H9 (cell line): ENCODE data around the gene YLPM1. TPM values are rescaled to one million over a fixed set of nuclear protein-coding genes. Genes with fewer than 3 reads are reported as not detected.

Experiments
- DNase-seq: peaks from one replicate; pipeline ENCODE4 v3.0.0-alpha.2; 2017
- H2AFZ ChIP-seq: one replicate; pipeline ENCODE4 v1.6.1; 2013; ENCODE audit warnings: mild to moderate bottlenecking, low read length, control low read depth, moderate library complexity
- H2AK5ac ChIP-seq: 2 replicates; pipeline ENCODE4 v1.6.1; 2013; ENCODE audit warnings: low read length, control low read depth, mixed read lengths; ENCODE audit not compliant: insufficient read length
- H2BK120ac ChIP-seq: one replicate; pipeline ENCODE4 v1.6.1; 2013; ENCODE audit warnings: low read depth, mild to moderate bottlenecking, low read length, control low read depth, inconsistent platforms; ENCODE audit not compliant: poor library complexity, severe bottlenecking
- H2BK12ac ChIP-seq: 2 replicates; pipeline ENCODE4 v1.6.1; 2013; ENCODE audit warnings: low read length, control low read depth, mixed read lengths, low read depth; ENCODE audit not compliant: insufficient read length
- H2BK15ac ChIP-seq: 2 replicates; pipeline ENCODE4 v1.6.1; 2013; ENCODE audit warnings: low read depth, low read length, control low read depth
- H2BK20ac ChIP-seq: one replicate; pipeline ENCODE4 v1.6.1; 2013; ENCODE audit warnings: low read depth, mild to moderate bottlenecking, low read length, control low read depth, inconsistent platforms; ENCODE audit not compliant: poor library complexity, severe bottlenecking
- H2BK5ac ChIP-seq: 2 replicates; pipeline ENCODE4 v1.6.1; 2013; ENCODE audit warnings: low read length, control low read depth, mixed read lengths; ENCODE audit not compliant: insufficient read length
- H3K14ac ChIP-seq: 2 replicates; pipeline ENCODE4 v1.6.1; 2013; ENCODE audit warnings: low read length, control low read depth; ENCODE audit not compliant: insufficient read depth
- H3K18ac ChIP-seq: 2 replicates; pipeline ENCODE4 v1.6.1; 2013; ENCODE audit warnings: low read depth, mild to moderate bottlenecking, mixed read lengths, low read length, control low read depth; ENCODE audit not compliant: insufficient read length
- H3K23ac ChIP-seq: 2 replicates; pipeline ENCODE4 v1.6.1; 2013; ENCODE audit warnings: low read length, control low read depth, mixed read lengths, low read depth; ENCODE audit not compliant: insufficient read length
- H3K23me2 ChIP-seq: 2 replicates; pipeline ENCODE4 v1.6.1; 2013; ENCODE audit warnings: low read depth, mild to moderate bottlenecking, mixed read lengths, low read length, control low read depth; ENCODE audit not compliant: insufficient read length, poor library complexity, severe bottlenecking
- H3K27ac ChIP-seq: 2 replicates; pipeline ENCODE4 v1.5.1; 2013; ENCODE audit warnings: low read length, control low read depth, mixed read lengths, low read depth; ENCODE audit not compliant: insufficient read length
- H3K27me3 ChIP-seq: 2 replicates; pipeline ENCODE4 v1.6.1; 2013; ENCODE audit warnings: low read length, control low read depth, inconsistent platforms; ENCODE audit not compliant: insufficient read depth
- H3K4ac ChIP-seq: 2 replicates; pipeline ENCODE4 v1.6.1; 2013; ENCODE audit warnings: low read depth, mild to moderate bottlenecking, control low read depth, inconsistent platforms, low read length, moderate library complexity
- H3K4me1 ChIP-seq: 2 replicates; pipeline ENCODE4 v1.6.1; 2013; ENCODE audit warnings: low read length, control low read depth, inconsistent platforms; ENCODE audit not compliant: insufficient read depth
- H3K4me2 ChIP-seq: 2 replicates; pipeline ENCODE4 v1.6.1; 2013; ENCODE audit warnings: low read length, control low read depth, mixed read lengths; ENCODE audit not compliant: insufficient read length, insufficient read depth
- H3K56ac ChIP-seq: 2 replicates; pipeline ENCODE4 v1.6.1; 2013; ENCODE audit warnings: low read depth, mild to moderate bottlenecking, mixed read lengths, low read length, control low read depth; ENCODE audit not compliant: insufficient read length
- H3K79me1 ChIP-seq: 2 replicates; pipeline ENCODE4 v1.6.1; 2013; ENCODE audit warnings: low read depth, mild to moderate bottlenecking, moderate library complexity, low read length, control low read depth, inconsistent platforms; ENCODE audit not compliant: insufficient read depth, poor library complexity, severe bottlenecking
- H3K79me2 ChIP-seq: 2 replicates; pipeline ENCODE4 v1.6.1; 2013; ENCODE audit warnings: low read length, control low read depth, inconsistent platforms; ENCODE audit not compliant: insufficient read depth
- H3K9ac ChIP-seq: 2 replicates; pipeline ENCODE4 v1.6.1; 2013; ENCODE audit warnings: low read length, control low read depth, mixed read lengths; ENCODE audit not compliant: insufficient read length; ENCODE audit errors: extremely low read depth
- H3K9me3 ChIP-seq: one replicate; pipeline ENCODE4 v1.6.1; 2013; ENCODE audit warnings: low read depth, low read length, inconsistent platforms; ENCODE audit not compliant: control insufficient read depth
- H3T11ph ChIP-seq: one replicate; pipeline ENCODE4 v1.6.1; 2013; ENCODE audit warnings: mild to moderate bottlenecking, low read length, control low read depth, inconsistent platforms
- H4K20me1 ChIP-seq: one replicate; pipeline ENCODE4 v1.6.1; 2013; ENCODE audit not compliant: control insufficient read depth, insufficient read length, insufficient read depth
- H4K5ac ChIP-seq: 2 replicates; pipeline ENCODE4 v1.6.1; 2013; ENCODE audit warnings: low read depth, mild to moderate bottlenecking, mixed read lengths, low read length, control low read depth; ENCODE audit not compliant: insufficient read length
- H4K8ac ChIP-seq: replicated peaks from 2 replicates; pipeline ENCODE4 v1.6.1; 2013; ENCODE audit warnings: low read length, control low read depth, mixed read lengths, low read depth; ENCODE audit not compliant: insufficient read length
- H4K91ac ChIP-seq: 2 replicates; pipeline ENCODE4 v1.6.1; 2013; ENCODE audit warnings: low read depth, mild to moderate bottlenecking, moderate library complexity, mixed read lengths, low read length, control low read depth; ENCODE audit not compliant: insufficient read length
- H3K27ac Mint-ChIP-seq, 3 experiments: 2 replicates in 2 of 3; 3 replicates in 1 of 3; pipeline ENCODE4 v1.8.0; 2020 to 2021; ENCODE audit warnings: mixed read lengths in 3 of 3, mild to moderate bottlenecking in 1 of 3, moderate library complexity in 1 of 3
- H3K27me3 Mint-ChIP-seq: 2 replicates; pipeline ENCODE4 v1.8.0; 2021; ENCODE audit warnings: low read depth, mild to moderate bottlenecking, moderate library complexity, mixed read lengths
- H3K36me3 Mint-ChIP-seq, 3 experiments: 2 replicates in 2 of 3; 3 replicates in 1 of 3; pipeline ENCODE4 v1.8.0; 2020 to 2021; ENCODE audit warnings: low read depth in 3 of 3, mixed read lengths in 3 of 3; ENCODE audit not compliant: insufficient read depth in 1 of 3
- H3K4me1 Mint-ChIP-seq, 2 experiments: 2 replicates each; pipeline ENCODE4 v1.8.0; 2020; ENCODE audit warnings: mixed read lengths in 2 of 2
- H3K4me3 Mint-ChIP-seq, 2 experiments: 2 replicates in 1 of 2; 3 replicates in 1 of 2; pipeline ENCODE4 v1.8.0; 2020 to 2021; ENCODE audit warnings: mild to moderate bottlenecking in 2 of 2, mixed read lengths in 2 of 2, moderate library complexity in 1 of 2
- H3K9me3 Mint-ChIP-seq, 2 experiments: 2 replicates in 1 of 2; 3 replicates in 1 of 2; pipeline ENCODE4 v1.8.0; 2020; ENCODE audit warnings: mild to moderate bottlenecking in 2 of 2, mixed read lengths in 2 of 2, moderate library complexity in 1 of 2
- CTCF ChIP-seq: fragments of 200-600 bp; sonication (generic); conservative IDR thresholded peaks from 3 replicates; pipeline ENCODE4 v1.8.0; 2021; ENCODE audit warnings: antibody characterized with exemption, mild to moderate bottlenecking
- WGBS: extraction: QIAGEN DNeasy Blood & Tissue Kit; methylation state at CpG from one replicate; pipeline ENCODE4 v1.1.7; 2013; ENCODE audit warnings: missing lambda C conversion rate, low lambda C conversion rate, mixed read lengths; ENCODE audit not compliant: insufficient read length; ENCODE audit errors: extremely low coverage; 5-methylcytosine and 5-hydroxymethylcytosine counted together
- total RNA-seq: library from RNA; stranded (reverse); gene quantifications from 2 replicates; pipeline ENCODE4 v1.2.1, GENCODE V29; 2021

YLPM1 gene
- total RNA-seq, 1 experiment from 2014 or later: 82.2 TPM

GRCh38 chr14:74807853-74808545 is 44.9 kb downstream of the YLPM1 start:
- H3K9me3 Mint-ChIP-seq: no peaks in the 10 kb centered on the region
- H3T11ph ChIP-seq: no peak overlapping the region

More at GRCh38 chr14:74807853-74808545, 44.9 kb downstream of the YLPM1 start:
- no peaks in the 10 kb centered on the region for H3K4me1 Mint-ChIP-seq
- Histone ChIP-seq H3K4me2 (no peak overlapping the region), H2BK120ac (no peak overlapping the region), H4K20me1 (no peaks in the 10 kb centered on the region), H4K8ac (no peak overlapping the region), H3K56ac (no peak overlapping the region), H2BK5ac (no peak overlapping the region), H2BK12ac (no peak overlapping the region), H4K5ac (no peak overlapping the region), H3K4me1 (no peaks in the 10 kb centered on the region), H2BK15ac (no peak overlapping the region), H3K79me1 (peaks cover 3% of the 10 kb centered on the region), H3K9ac (no peak overlapping the region), H3K9me3 (no peaks in the 10 kb centered on the region), H3K27me3 (no peaks in the 10 kb centered on the region; the same call in 1 of the 2 replicates), H2AK5ac (no peak overlapping the region), H3K23me2 (peaks cover 4% of the 10 kb centered on the region), H3K14ac (no peak overlapping the region), H4K91ac (no peak overlapping the region), H3K27ac (no peak overlapping the region), H2BK20ac (no peak overlapping the region), H3K79me2 (no peaks in the 10 kb centered on the region), H2AFZ (no peak overlapping the region), H3K23ac (no peak overlapping the region), H3K4ac (no peak overlapping the region), H3K18ac (no peak overlapping the region)
- H3K4me3 Mint-ChIP-seq: no peak overlapping the region
- peaks cover 36 to 71% (median 63%) of the 10 kb centered on the region in 3 experiments; a peak in 6 of 7 replicates for H3K36me3 Mint-ChIP-seq
- no peaks in the 10 kb centered on the region for H3K27me3 Mint-ChIP-seq
- no CpG with 5 or more reads among the region's 7 CpGs for WGBS
- DNase-seq: no peak
- no peak for TF ChIP-seq CTCF
- no peak overlapping the region for H3K27ac Mint-ChIP-seq
